ENCODE data around the gene MRGPRD. TPM values are rescaled to one million over a fixed set of nuclear protein-coding genes. Genes with fewer than 3 reads are reported as not detected.

The MRGPRD gene
- total and polyA plus RNA-seq, 3 experiments from 2014 or later: not detected

DNA sequence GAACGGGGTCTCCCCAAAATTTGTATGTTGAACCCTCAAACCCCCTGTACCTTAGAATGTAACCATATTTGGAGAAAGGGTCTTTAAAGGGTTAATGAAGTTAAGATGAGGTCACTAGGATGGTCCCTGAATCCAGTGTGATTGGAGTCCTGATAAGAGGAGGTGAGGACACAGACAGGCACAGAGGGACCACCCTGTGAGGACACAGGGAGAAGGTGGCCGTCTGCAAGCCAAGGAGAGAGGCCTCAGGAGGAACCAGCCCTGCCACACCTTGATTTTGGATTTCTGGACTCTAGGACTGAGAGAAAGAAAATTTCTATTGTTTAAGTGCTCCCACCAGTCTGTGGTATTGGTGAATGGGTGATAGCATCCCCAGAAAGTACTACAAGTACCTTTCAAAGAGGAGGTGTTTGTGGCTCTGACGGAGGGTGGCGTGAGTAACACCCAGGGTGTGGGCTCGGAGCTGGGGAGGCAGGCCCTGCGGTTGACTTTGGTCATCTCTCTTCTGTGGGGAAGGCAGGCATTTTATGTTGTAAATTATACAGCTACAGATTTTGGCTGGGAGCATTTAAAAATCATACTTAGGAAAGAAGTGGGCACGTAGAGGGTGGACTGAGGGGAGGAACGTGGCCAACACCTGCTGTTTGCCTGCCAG, 18.4 kb upstream of the MRGPRD start:
- Histone ChIP-seq H3K4me1 (ENCODE audit: insufficient read depth, low read length) (no peaks in the 10 kb centered on the region), H3K36me3 (ENCODE audit: insufficient read depth, low read length) (no peaks in the 10 kb centered on the region), H3K4me3 (ENCODE audit: low read length) (no peak overlapping the region), H3K9me3 (ENCODE audit: low read length) (no peaks in the 10 kb centered on the region), H3K27me3 (ENCODE audit: insufficient read depth, low read length, poor library complexity, severe bottlenecking) (no peaks in the 10 kb centered on the region), H3K27ac (ENCODE audit: low read depth, low read length) (no peak overlapping the region)
- ChIA-PET CTCF (no interaction called here), POLR2A (no interaction called here)
- Mint-ChIP-seq H3K4me1 (no peaks in the 10 kb centered on the region), H3K27me3 (peaks cover 10 to 23% of the 10 kb centered on the region in 2 donors), H3K27ac (no peak overlapping the region), H3K36me3 (no peaks in the 10 kb centered on the region), H3K4me3 (peak overlapping the region in 1 of 7 donors; percentile 23), H3K9me3 (no peaks in the 10 kb centered on the region)
- DNase-seq: no peak

DNA sequence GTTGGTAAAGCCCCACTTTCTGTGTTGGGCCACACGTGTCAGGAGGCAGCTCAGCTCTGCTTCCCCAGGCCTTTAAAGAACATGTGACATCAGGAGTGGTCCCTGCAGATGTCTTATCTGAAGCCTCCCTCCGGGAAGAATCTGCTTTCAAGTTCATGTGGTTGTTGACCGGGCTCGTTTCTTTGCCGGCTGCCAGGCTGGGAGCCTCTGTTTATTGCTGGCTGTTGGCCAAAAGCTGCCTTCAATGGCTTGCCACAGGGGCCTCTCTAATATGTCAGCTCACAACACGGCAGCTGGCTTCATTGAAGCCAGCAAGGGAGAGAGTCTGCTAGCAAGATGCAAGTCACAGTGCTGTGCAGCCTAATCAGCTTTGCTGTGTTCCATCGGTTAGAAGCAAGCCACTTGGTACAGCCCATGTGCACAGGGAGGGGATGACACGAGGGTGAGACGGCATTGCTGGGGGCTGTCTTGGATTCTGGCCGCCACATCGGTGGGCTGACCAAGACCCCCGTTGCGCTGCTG, 17.7 kb upstream of the MRGPRD start:
- Mint-ChIP-seq H3K36me3 (no peaks in the 10 kb centered on the region), H3K4me1 (no peaks in the 10 kb centered on the region), H3K9me3 (no peaks in the 10 kb centered on the region), H3K27me3 (peaks cover 12 to 29% of the 10 kb centered on the region in 2 donors), H3K4me3 (no peak overlapping the region), H3K27ac (no peak overlapping the region)
- POLR2A ChIA-PET: no interaction called here
- Histone ChIP-seq H3K36me3 (ENCODE audit: insufficient read depth, low read length) (no peaks in the 10 kb centered on the region), H3K9me3 (ENCODE audit: low read length) (no peaks in the 10 kb centered on the region), H3K4me1 (ENCODE audit: insufficient read depth, low read length) (no peaks in the 10 kb centered on the region), H3K27me3 (ENCODE audit: insufficient read depth, low read length, poor library complexity, severe bottlenecking) (peaks cover 4% of the 10 kb centered on the region), H3K4me3 (ENCODE audit: low read length) (no peak overlapping the region), H3K27ac (ENCODE audit: low read depth, low read length) (no peak overlapping the region)
- CTCF ChIA-PET: no interaction called here
- no peak for DNase-seq

DNA sequence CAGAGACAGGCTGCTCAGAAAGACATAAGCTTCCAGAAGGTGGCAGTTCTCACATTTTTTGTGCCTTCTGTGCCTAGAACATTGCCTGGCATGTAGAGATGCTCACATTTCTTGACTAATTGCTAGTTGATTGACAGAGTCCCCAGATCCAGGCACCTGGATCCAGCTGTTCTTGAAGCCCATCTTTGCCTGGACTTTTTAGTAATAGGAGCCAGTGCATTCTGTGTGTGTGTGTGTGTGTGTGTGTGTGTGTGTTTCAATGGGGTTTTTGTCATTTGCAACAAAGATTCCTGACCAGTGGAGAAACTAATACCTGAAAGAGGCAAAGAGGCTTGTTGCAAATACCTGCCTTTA, 17.2 kb upstream of the MRGPRD start:
- no peaks in the 10 kb centered on the region for H3K4me1 ChIP-seq (ENCODE audit: insufficient read depth, low read length)
- no peak overlapping the region for H3K27ac ChIP-seq (ENCODE audit: low read depth, low read length)
- H3K9me3 Mint-ChIP-seq: no peaks in the 10 kb centered on the region
- H3K36me3 Mint-ChIP-seq: no peaks in the 10 kb centered on the region
- H3K36me3 ChIP-seq (ENCODE audit: insufficient read depth, low read length): no peaks in the 10 kb centered on the region
- ChIA-PET CTCF (no interaction called here), POLR2A (no interaction called here)
- no peak overlapping the region for H3K4me3 ChIP-seq (ENCODE audit: low read length)
- no peak overlapping the region for H3K4me3 Mint-ChIP-seq
- H3K9me3 ChIP-seq (ENCODE audit: low read length): no peaks in the 10 kb centered on the region
- H3K27ac Mint-ChIP-seq: no peak overlapping the region
- H3K4me1 Mint-ChIP-seq: no peaks in the 10 kb centered on the region
- peaks cover 4% of the 10 kb centered on the region for H3K27me3 ChIP-seq (ENCODE audit: insufficient read depth, low read length, poor library complexity, severe bottlenecking)
- DNase-seq: no peak
- peaks cover 14 to 31% of the 10 kb centered on the region in 2 donors for H3K27me3 Mint-ChIP-seq

DNA sequence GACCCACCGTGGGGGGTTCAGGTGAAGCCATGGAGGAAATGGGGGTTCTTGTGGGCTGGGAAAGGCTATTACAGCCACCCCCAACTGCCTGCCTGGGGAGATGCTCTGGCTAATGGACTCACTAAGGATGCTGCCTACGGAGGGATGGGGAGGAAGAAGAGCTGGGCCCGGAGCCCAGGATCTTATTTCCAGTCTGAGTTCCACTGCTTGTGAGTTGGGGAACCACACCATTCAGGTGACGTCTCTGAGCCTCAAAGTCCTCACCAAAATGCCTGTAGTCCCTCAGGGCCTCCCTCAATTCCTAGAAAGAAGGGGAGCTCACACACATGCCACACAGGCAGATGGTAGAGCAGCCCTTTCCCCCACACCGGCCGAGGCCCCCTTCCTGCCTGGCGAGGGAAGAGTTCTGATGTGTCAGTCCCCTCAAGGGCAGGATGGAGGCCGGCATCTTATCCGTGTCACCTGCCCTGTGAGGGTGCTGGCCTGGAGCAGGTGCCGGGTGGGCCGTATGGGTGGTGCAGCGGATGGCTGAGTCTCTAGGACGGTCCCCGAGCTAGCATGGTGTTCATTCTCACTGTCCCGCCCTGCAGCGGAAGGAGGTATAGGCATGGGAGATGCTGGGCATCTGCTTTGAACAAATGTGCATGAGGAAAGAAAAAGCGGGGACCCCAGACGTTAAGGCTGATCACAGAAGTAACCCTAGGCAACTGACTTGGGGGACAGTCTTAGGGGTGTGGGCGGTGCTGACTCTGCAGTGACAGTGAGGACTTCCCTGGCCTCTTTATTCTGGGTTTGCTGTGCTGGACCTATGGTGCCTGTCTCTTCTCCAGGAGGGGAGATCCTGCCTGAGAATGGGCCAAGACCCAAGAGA, 16.6 kb upstream of the MRGPRD start:
- ChIA-PET CTCF (no interaction called here), POLR2A (no interaction called here)
- H3K4me3 ChIP-seq (ENCODE audit: low read length): no peak overlapping the region
- no peak overlapping the region for H3K27ac Mint-ChIP-seq
- H3K36me3 Mint-ChIP-seq: no peaks in the 10 kb centered on the region
- no peaks in the 10 kb centered on the region for H3K9me3 ChIP-seq (ENCODE audit: low read length)
- H3K36me3 ChIP-seq (ENCODE audit: insufficient read depth, low read length): no peaks in the 10 kb centered on the region
- no peak overlapping the region for H3K4me3 Mint-ChIP-seq
- H3K4me1 Mint-ChIP-seq: no peaks in the 10 kb centered on the region
- no peak overlapping the region for H3K27ac ChIP-seq (ENCODE audit: low read depth, low read length)
- H3K27me3 Mint-ChIP-seq: peaks cover 19 to 34% of the 10 kb centered on the region in 2 donors
- DNase-seq: no peak
- H3K9me3 Mint-ChIP-seq: no peaks in the 10 kb centered on the region
- H3K27me3 ChIP-seq (ENCODE audit: insufficient read depth, low read length, poor library complexity, severe bottlenecking): peaks cover 4% of the 10 kb centered on the region
- H3K4me1 ChIP-seq (ENCODE audit: insufficient read depth, low read length): no peaks in the 10 kb centered on the region

DNA sequence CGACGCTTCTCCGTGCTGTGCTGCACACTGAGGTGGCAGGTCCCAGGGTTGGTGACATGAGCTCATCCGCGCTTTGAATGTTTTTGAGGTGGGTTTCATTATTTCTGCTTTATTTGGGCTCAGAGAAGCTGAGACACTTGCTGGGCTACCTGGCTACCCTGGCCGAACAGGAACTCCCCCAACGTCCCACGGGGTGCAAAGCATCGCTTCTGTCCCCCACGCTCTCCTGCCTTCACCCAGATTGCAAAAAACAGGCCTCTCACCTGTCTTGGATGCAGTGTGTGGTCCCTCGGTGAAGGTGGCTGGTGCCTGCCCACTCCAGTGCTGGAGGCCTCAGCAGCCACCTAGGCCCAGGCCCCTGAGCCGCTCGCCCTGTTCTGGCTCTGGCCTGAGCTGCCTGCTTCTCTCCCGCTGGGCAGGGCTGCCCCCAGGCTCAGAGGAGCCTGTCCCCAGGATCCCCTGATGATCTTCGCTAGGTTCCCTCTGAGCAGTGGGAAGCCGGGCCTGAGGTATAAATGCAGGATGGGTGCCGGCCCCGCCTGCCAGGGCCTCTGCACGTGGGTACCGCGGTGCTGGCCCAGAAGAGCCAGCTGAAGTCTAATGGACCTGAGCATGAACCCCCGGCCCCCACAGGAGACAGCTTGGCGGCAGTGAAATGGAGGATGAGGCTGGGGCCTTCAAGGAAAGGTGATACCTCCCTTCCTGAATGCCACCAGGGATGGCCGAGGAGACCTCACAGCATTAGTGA, 15.8 kb upstream of the MRGPRD start:
- H3K4me3 ChIP-seq (ENCODE audit: low read length): no peak overlapping the region
- H3K36me3 ChIP-seq (ENCODE audit: insufficient read depth, low read length): no peaks in the 10 kb centered on the region
- no peak overlapping the region for H3K4me3 Mint-ChIP-seq
- H3K9me3 Mint-ChIP-seq: no peaks in the 10 kb centered on the region
- H3K27me3 ChIP-seq (ENCODE audit: insufficient read depth, low read length, poor library complexity, severe bottlenecking): peaks cover 4% of the 10 kb centered on the region
- no peaks in the 10 kb centered on the region for H3K4me1 ChIP-seq (ENCODE audit: insufficient read depth, low read length)
- no peak overlapping the region for H3K27ac Mint-ChIP-seq
- no peaks in the 10 kb centered on the region for H3K36me3 Mint-ChIP-seq
- H3K27ac ChIP-seq (ENCODE audit: low read depth, low read length): no peak overlapping the region
- DNase-seq: no peak
- POLR2A ChIA-PET: no interaction called here
- H3K9me3 ChIP-seq (ENCODE audit: low read length): no peaks in the 10 kb centered on the region
- CTCF ChIA-PET: no interaction called here
- no peaks in the 10 kb centered on the region for H3K4me1 Mint-ChIP-seq
- H3K27me3 Mint-ChIP-seq: peaks cover 22 to 39% of the 10 kb centered on the region in 2 donors

DNA sequence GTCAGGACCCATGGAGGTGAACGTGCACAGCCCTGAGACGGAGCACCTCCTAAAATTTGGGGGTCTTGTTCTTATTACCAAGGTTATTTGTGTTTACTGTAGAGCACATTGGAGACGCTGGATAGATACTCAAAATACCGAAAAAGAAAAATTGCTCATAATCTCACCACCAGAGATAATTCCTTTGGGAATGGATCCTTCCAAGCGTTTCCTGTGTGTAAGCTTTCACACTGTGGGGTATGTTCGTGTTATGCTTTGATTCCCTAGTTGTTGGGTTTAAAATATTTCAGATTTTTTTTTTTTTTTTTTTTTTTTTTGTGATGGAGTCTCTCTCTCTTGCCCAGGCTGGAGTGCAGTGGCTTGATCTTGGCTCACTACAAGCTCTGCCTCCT, 14.1 kb upstream of the MRGPRD start:
- Mint-ChIP-seq H3K27ac (peak overlapping the region in 1 of 8 donors; percentile 78), H3K9me3 (no peaks in the 10 kb centered on the region), H3K27me3 (peaks cover 23 to 46% of the 10 kb centered on the region in 2 donors), H3K4me3 (no peak overlapping the region), H3K36me3 (no peaks in the 10 kb centered on the region), H3K4me1 (peaks cover 0 to 3% (median 0%) of the 10 kb centered on the region in 3 donors)
- Histone ChIP-seq H3K27ac (ENCODE audit: low read depth, low read length) (no peak overlapping the region), H3K4me1 (ENCODE audit: insufficient read depth, low read length) (no peaks in the 10 kb centered on the region), H3K4me3 (ENCODE audit: low read length) (no peak overlapping the region), H3K27me3 (ENCODE audit: insufficient read depth, low read length, poor library complexity, severe bottlenecking) (peaks cover 4% of the 10 kb centered on the region), H3K9me3 (ENCODE audit: low read length) (no peaks in the 10 kb centered on the region), H3K36me3 (ENCODE audit: insufficient read depth, low read length) (no peaks in the 10 kb centered on the region)
- no peak for DNase-seq
- ChIA-PET CTCF (no interaction called here), POLR2A (no interaction called here)

DNA sequence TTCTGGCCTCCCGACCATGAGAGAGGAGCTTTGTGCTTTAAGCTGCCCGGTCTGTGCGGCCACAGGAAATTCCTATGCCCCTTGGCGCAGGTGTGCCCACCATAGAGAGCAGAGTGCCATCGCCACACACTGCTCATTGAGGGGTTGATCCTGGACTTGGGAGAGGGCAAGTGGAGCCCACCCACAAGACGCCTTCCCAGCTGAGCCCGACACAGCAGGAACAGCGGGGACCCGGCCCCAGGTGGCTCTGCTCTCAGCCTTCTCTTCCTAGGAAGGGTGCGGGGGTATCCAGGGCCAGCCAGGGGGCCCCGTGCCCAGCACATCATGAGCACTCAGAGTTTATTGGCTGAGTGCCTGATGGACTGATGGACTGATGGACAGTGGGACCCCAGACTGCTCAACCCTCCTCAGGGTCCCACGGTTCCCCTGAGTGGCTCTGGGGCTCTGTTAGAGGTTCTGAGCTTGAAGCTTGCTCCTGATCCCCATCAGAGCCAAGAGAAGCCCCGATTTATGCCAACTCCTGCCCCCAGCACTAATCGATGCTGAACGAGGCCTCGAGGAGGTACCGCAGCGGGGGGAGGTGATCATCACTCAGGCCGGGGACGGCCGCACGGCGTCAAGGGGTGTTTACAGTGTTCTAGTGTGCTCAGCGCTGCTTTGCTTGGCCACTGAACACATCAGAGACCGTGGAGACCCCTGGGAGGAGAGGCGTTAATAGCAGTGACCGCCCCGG, 13.5 kb upstream of the MRGPRD start:
- Mint-ChIP-seq H3K9me3 (no peaks in the 10 kb centered on the region), H3K4me1 (peaks cover 0 to 3% (median 0%) of the 10 kb centered on the region in 3 donors), H3K4me3 (no peak overlapping the region), H3K36me3 (no peaks in the 10 kb centered on the region), H3K27me3 (peaks cover 24 to 44% of the 10 kb centered on the region in 2 donors), H3K27ac (peak overlapping the region in 1 of 8 donors; percentile 78)
- H3K36me3 ChIP-seq (ENCODE audit: insufficient read depth, low read length): no peaks in the 10 kb centered on the region
- no peak overlapping the region for H3K4me3 ChIP-seq (ENCODE audit: low read length)
- ChIA-PET POLR2A (no interaction called here), CTCF (interaction anchor here (1.0 kb wide), 1 partner anchor 8 kb away, joined by 3 read pairs; no protein-coding TSS in a partner anchor)
- H3K27me3 ChIP-seq (ENCODE audit: insufficient read depth, low read length, poor library complexity, severe bottlenecking): peaks cover 4% of the 10 kb centered on the region
- H3K27ac ChIP-seq (ENCODE audit: low read depth, low read length): no peak overlapping the region
- DNase-seq: no peak
- H3K4me1 ChIP-seq (ENCODE audit: insufficient read depth, low read length): no peaks in the 10 kb centered on the region
- H3K9me3 ChIP-seq (ENCODE audit: low read length): no peaks in the 10 kb centered on the region
